Measurements from ENCODE around the gene CNTN3. TPM values are rescaled to one million over a fixed set of nuclear protein-coding genes. Genes with fewer than 3 reads are reported as not detected.

The CNTN3 gene
- total RNA-seq, 4 donors from 2014 or later, result 1.6 to 3.5 (median 2.6) TPM

GRCh38 chr3:74613060-74613459 is 1.4 kb downstream of the CNTN3 start:
- TF ChIP-seq CTCF (IDR thresholded peaks at IDR 0.05), result no peak
- ATAC-seq (ENCODE audit: low FRiP score), result no peak

GRCh38 chr3:74611206-74611605 is 3.3 kb downstream of the CNTN3 start:
- DNase-seq (ENCODE audit: low spot score), result no peak
- ATAC-seq (ENCODE audit: low FRiP score), result no peak
- TF ChIP-seq CTCF (IDR thresholded peaks at IDR 0.05), result no peak

More at GRCh38 chr3:74613060-74613459, 1.4 kb downstream of the CNTN3 start:
- no peak for DNase-seq (ENCODE audit: low spot score)

- DNase-seq (ENCODE audit: low spot score) (no peak), ATAC-seq (ENCODE audit: low FRiP score) (no peak)
- TF ChIP-seq CTCF (IDR thresholded peaks at IDR 0.05), result no peak
These were observed 6.7 kb downstream of the CNTN3 start for GRCh38 chr3:74607803-74608202.

- no peak for TF ChIP-seq CTCF (IDR thresholded peaks at IDR 0.05)
- DNase-seq (ENCODE audit: low spot score) (no peak), ATAC-seq (ENCODE audit: low FRiP score) (no peak)
These were observed 7.5 kb downstream of the CNTN3 start for GRCh38 chr3:74606996-74607395.

GRCh38 chr3:74605437-74605836 is 9.0 kb downstream of the CNTN3 start:
- no peak for TF ChIP-seq CTCF (IDR thresholded peaks at IDR 0.05)

GRCh38 chr3:74603292-74603691 is 11.2 kb downstream of the CNTN3 start:
- no peak for DNase-seq (ENCODE audit: low spot score)
- no peak for TF ChIP-seq CTCF (IDR thresholded peaks at IDR 0.05)
- no peak for ATAC-seq (ENCODE audit: low FRiP score)

More at GRCh38 chr3:74605437-74605836, 9.0 kb downstream of the CNTN3 start:
- ATAC-seq (ENCODE audit: low FRiP score) (no peak), DNase-seq (ENCODE audit: low spot score) (no peak)

- DNase-seq (ENCODE audit: low spot score) (no peak), ATAC-seq (ENCODE audit: low FRiP score) (no peak)
- TF ChIP-seq CTCF (IDR thresholded peaks at IDR 0.05), result no peak
These were observed 12.0 kb downstream of the CNTN3 start for GRCh38 chr3:74602471-74602870.
